Activated CD4-positive, alpha-beta memory T cell treated with anti-CD3 and anti-CD28 coated beads for 36 hours (primary cell): Measurements from ENCODE around the gene AOAH. TPM values are rescaled to one million over a fixed set of nuclear protein-coding genes. Genes with fewer than 3 reads are reported as not detected.
A peak's percentile ranks its signal among the peaks of the same experiment; 100 is the strongest.
"Not testable (repeated sequence)": the region's sequence is repeated elsewhere in the genome, so short reads cannot be mapped to it uniquely, and the experiment has no call there.

ENCODE experiments used
- CTCF ChIA-PET: fragments of 350-600 bp; sonication (Branson Sonifier 250); formaldehyde crosslinking; loops from one replicate; lab custom pipeline; 2021; ENCODE audit warnings: antibody characterized with exemption, inconsistent platforms; lab: Charles Lee
- POLR2A ChIA-PET: fragments of 350-600 bp; sonication (Branson Sonifier 250); formaldehyde crosslinking; loops from one replicate; lab custom pipeline; 2021; ENCODE audit warnings: antibody characterized with exemption; lab: Charles Lee
- DNase-seq: peaks from one replicate; pipeline ENCODE4 v3.0.0-alpha.2; 2020
- H3K27ac Mint-ChIP-seq: one replicate; pipeline ENCODE4 v1.8.0; 2021; ENCODE audit warnings: mixed read lengths
- H3K27me3 Mint-ChIP-seq: one replicate; pipeline ENCODE4 v1.8.0; 2021; ENCODE audit warnings: mixed read lengths
- H3K36me3 Mint-ChIP-seq: one replicate; pipeline ENCODE4 v1.8.0; 2021; ENCODE audit warnings: mixed read lengths
- H3K4me1 Mint-ChIP-seq: one replicate; pipeline ENCODE4 v1.8.0; 2021; ENCODE audit warnings: low read depth, mixed read lengths
- H3K4me3 Mint-ChIP-seq: one replicate; pipeline ENCODE4 v1.8.0; 2021; ENCODE audit warnings: mild to moderate bottlenecking, mixed read lengths
- H3K9me3 Mint-ChIP-seq: one replicate; pipeline ENCODE4 v1.8.0; 2021; ENCODE audit warnings: mixed read lengths
- intact Hi-C: fragments of 100-400 bp; cut with micrococcal nuclease; formaldehyde crosslinking; loops from one replicate; pipeline ENCODE4 v1.15.1; 2023
- total RNA-seq, 2 experiments: library from RNA; stranded (reverse); gene quantifications; one replicate each; pipeline ENCODE4 v1.2.3, GENCODE V29; 2021

Gene AOAH
- total RNA-seq, 2 experiments from 2014 or later = 2.4 to 2.6 TPM

GRCh38 chr7:36653008-36653662, 71.2 kb downstream of the AOAH start:
- intact Hi-C loops = no loop called here
- Mint-ChIP-seq H3K4me1 (peaks cover 10% of the 10 kb centered on the region), H3K27ac (no peak overlapping the region), H3K27me3 (no peaks in the 10 kb centered on the region), H3K4me3 (no peak overlapping the region), H3K36me3 (no peaks in the 10 kb centered on the region), H3K9me3 (no peaks in the 10 kb centered on the region)
- DNase-seq = no peak
- POLR2A ChIA-PET = no interaction called here
- CTCF ChIA-PET = interaction anchor here (0.7 to 2.4 kb wide), 2 partner anchors 18 to 21 kb away, joined by 3 to 9 read pairs; no protein-coding TSS in a partner anchor

- Mint-ChIP-seq H3K36me3 (no peaks in the 10 kb centered on the region), H3K4me3 (no peak overlapping the region), H3K27ac (no peak overlapping the region), H3K9me3 (no peaks in the 10 kb centered on the region), H3K4me1 (peaks cover 9% of the 10 kb centered on the region), H3K27me3 (no peaks in the 10 kb centered on the region)
- ChIA-PET POLR2A (no interaction called here), CTCF (interaction anchor here (2.4 kb wide), 1 partner anchor 19 kb away, joined by 9 read pairs; no protein-coding TSS in a partner anchor)
- no peak for DNase-seq
- intact Hi-C loops = no loop called here
Measured at GRCh38 chr7:36652431-36652830, 71.9 kb downstream of the AOAH start.

- H3K4me1 Mint-ChIP-seq = peaks cover 5% of the 10 kb centered on the region
- CTCF ChIA-PET = no interaction called here
- H3K36me3 Mint-ChIP-seq = no peaks in the 10 kb centered on the region
Measured at GRCh38 chr7:36651404-36651803, 72.9 kb downstream of the AOAH start.

GRCh38 chr7:36650766-36651312, 73.5 kb downstream of the AOAH start:
- POLR2A ChIA-PET = no interaction called here
- CTCF ChIA-PET = no interaction called here
- Mint-ChIP-seq H3K27ac (no peak overlapping the region), H3K36me3 (no peaks in the 10 kb centered on the region), H3K4me3 (no peak overlapping the region), H3K27me3 (no peaks in the 10 kb centered on the region), H3K9me3 (no peaks in the 10 kb centered on the region), H3K4me1 (peaks cover 5% of the 10 kb centered on the region)
- DNase-seq = no peak
- intact Hi-C loops = no loop called here

More at GRCh38 chr7:36651404-36651803, 72.9 kb downstream of the AOAH start:
- Mint-ChIP-seq H3K27ac (no peak overlapping the region), H3K4me3 (no peak overlapping the region), H3K27me3 (no peaks in the 10 kb centered on the region), H3K9me3 (no peaks in the 10 kb centered on the region)
- DNase-seq = no peak
- POLR2A ChIA-PET = no interaction called here
- intact Hi-C loops = no loop called here

GRCh38 chr7:36650320-36650719, 74.0 kb downstream of the AOAH start:
- POLR2A ChIA-PET = no interaction called here

GRCh38 chr7:36649319-36649718, 75.0 kb downstream of the AOAH start:
- intact Hi-C loops, H3K4me1 Mint-ChIP-seq: not testable (repeated sequence)

More at GRCh38 chr7:36650320-36650719, 74.0 kb downstream of the AOAH start:
- intact Hi-C loops = no loop called here
- no peaks in the 10 kb centered on the region for H3K27me3 Mint-ChIP-seq
- no peak for DNase-seq
- no peak overlapping the region for H3K4me3 Mint-ChIP-seq
- H3K27ac Mint-ChIP-seq = no peak overlapping the region
- peaks cover 5% of the 10 kb centered on the region for H3K4me1 Mint-ChIP-seq
- CTCF ChIA-PET = interaction anchor here (1.0 kb wide), 1 partner anchor 20 kb away, joined by 3 read pairs; no protein-coding TSS in a partner anchor
- H3K36me3 Mint-ChIP-seq = no peaks in the 10 kb centered on the region
- H3K9me3 Mint-ChIP-seq = no peaks in the 10 kb centered on the region

GRCh38 chr7:36648441-36648840, 75.9 kb downstream of the AOAH start:
- no peaks in the 10 kb centered on the region for H3K27me3 Mint-ChIP-seq
- H3K4me3 Mint-ChIP-seq = no peak overlapping the region
- H3K9me3 Mint-ChIP-seq = no peaks in the 10 kb centered on the region
- intact Hi-C loops = no loop called here
- CTCF ChIA-PET = interaction anchor here (0.9 to 1.8 kb wide), 2 partner anchors 9 to 161 kb away, joined by 4 to 6 read pairs; no protein-coding TSS in a partner anchor
- no peak overlapping the region for H3K27ac Mint-ChIP-seq
- no peak for DNase-seq
- POLR2A ChIA-PET = no interaction called here
- no peaks in the 10 kb centered on the region for H3K36me3 Mint-ChIP-seq
- H3K4me1 Mint-ChIP-seq = peaks cover 5% of the 10 kb centered on the region

More at GRCh38 chr7:36649319-36649718, 75.0 kb downstream of the AOAH start:
- CTCF ChIA-PET = interaction anchor here (1.0 to 1.8 kb wide), 2 partner anchors 10 to 21 kb away, joined by 3 to 6 read pairs; no protein-coding TSS in a partner anchor
- H3K9me3 Mint-ChIP-seq, POLR2A ChIA-PET, H3K36me3 Mint-ChIP-seq, H3K27me3 Mint-ChIP-seq, DNase-seq, H3K27ac Mint-ChIP-seq, H3K4me3 Mint-ChIP-seq: not testable (repeated sequence)

GRCh38 chr7:36644625-36645422, 79.5 kb downstream of the AOAH start:
- no peaks in the 10 kb centered on the region for H3K9me3 Mint-ChIP-seq
- H3K36me3 Mint-ChIP-seq = no peaks in the 10 kb centered on the region
- no peak for DNase-seq
- H3K4me3 Mint-ChIP-seq = no peak overlapping the region
- CTCF ChIA-PET = no interaction called here
- H3K27me3 Mint-ChIP-seq = no peaks in the 10 kb centered on the region
- H3K4me1 Mint-ChIP-seq = peaks cover 13% of the 10 kb centered on the region
- POLR2A ChIA-PET = no interaction called here
- intact Hi-C loops = no loop called here
- no peak overlapping the region for H3K27ac Mint-ChIP-seq

- H3K27ac Mint-ChIP-seq = no peak overlapping the region
- no peak for DNase-seq
- intact Hi-C loops = no loop called here
- peaks cover 37% of the 10 kb centered on the region for H3K4me1 Mint-ChIP-seq
- H3K36me3 Mint-ChIP-seq = no peaks in the 10 kb centered on the region
- no peaks in the 10 kb centered on the region for H3K27me3 Mint-ChIP-seq
- H3K9me3 Mint-ChIP-seq = no peaks in the 10 kb centered on the region
- ChIA-PET CTCF (interaction anchor here (2.1 kb wide), 1 partner anchor 28 kb away, joined by 5 read pairs; no protein-coding TSS in a partner anchor), POLR2A (no interaction called here)
- H3K4me3 Mint-ChIP-seq = no peak overlapping the region
Measured at GRCh38 chr7:36642414-36642813, 81.9 kb downstream of the AOAH start.

GRCh38 chr7:36642010-36642409, 82.3 kb downstream of the AOAH start:
- Mint-ChIP-seq H3K27me3 (no peaks in the 10 kb centered on the region), H3K4me3 (no peak overlapping the region), H3K4me1 (peaks cover 41% of the 10 kb centered on the region), H3K36me3 (no peaks in the 10 kb centered on the region), H3K9me3 (no peaks in the 10 kb centered on the region), H3K27ac (no peak overlapping the region)
- ChIA-PET POLR2A (no interaction called here), CTCF (interaction anchor here (2.1 kb wide), 1 partner anchor 28 kb away, joined by 5 read pairs; no protein-coding TSS in a partner anchor)
- DNase-seq = no peak
- intact Hi-C loops = no loop called here

- H3K36me3 Mint-ChIP-seq = no peaks in the 10 kb centered on the region
- H3K27ac Mint-ChIP-seq = no peak overlapping the region
- no peak for DNase-seq
- intact Hi-C loops = no loop called here
- no peak overlapping the region for H3K4me3 Mint-ChIP-seq
- ChIA-PET CTCF (interaction anchor here (2.1 kb wide), 1 partner anchor 30 kb away, joined by 5 read pairs; no protein-coding TSS in a partner anchor), POLR2A (no interaction called here)
- H3K27me3 Mint-ChIP-seq = no peaks in the 10 kb centered on the region
- no peaks in the 10 kb centered on the region for H3K9me3 Mint-ChIP-seq
- peaks cover 44% of the 10 kb centered on the region for H3K4me1 Mint-ChIP-seq
Measured at GRCh38 chr7:36640682-36641081, 83.6 kb downstream of the AOAH start.

GRCh38 chr7:36639826-36640225, 84.5 kb downstream of the AOAH start:
- DNase-seq = peak; percentile 53
- H3K27ac Mint-ChIP-seq = peak overlapping the region; percentile 42
- ChIA-PET CTCF (interaction anchor here (0.9 to 1.6 kb wide), 4 partner anchors 9 to 198 kb away, joined by 3 to 7 read pairs (median 4); no protein-coding TSS in a partner anchor), POLR2A (no interaction called here)
- no peaks in the 10 kb centered on the region for H3K36me3 Mint-ChIP-seq
- intact Hi-C loops = no loop called here
- no peaks in the 10 kb centered on the region for H3K27me3 Mint-ChIP-seq
- no peaks in the 10 kb centered on the region for H3K9me3 Mint-ChIP-seq
- H3K4me1 Mint-ChIP-seq = peaks cover 44% of the 10 kb centered on the region
- no peak overlapping the region for H3K4me3 Mint-ChIP-seq
